HG03378 (cell line): ENCODE data around the gene CAMK1D.

Experiments used
- ATAC-seq: cut with Tn5 transposase; IDR thresholded peaks from one replicate; pipeline ENCODE4 v1.9.1; 2021; ENCODE audit warnings: mild to moderate bottlenecking, moderate library complexity; ENCODE audit not compliant: unreplicated experiment

Gene CAMK1D

DNA sequence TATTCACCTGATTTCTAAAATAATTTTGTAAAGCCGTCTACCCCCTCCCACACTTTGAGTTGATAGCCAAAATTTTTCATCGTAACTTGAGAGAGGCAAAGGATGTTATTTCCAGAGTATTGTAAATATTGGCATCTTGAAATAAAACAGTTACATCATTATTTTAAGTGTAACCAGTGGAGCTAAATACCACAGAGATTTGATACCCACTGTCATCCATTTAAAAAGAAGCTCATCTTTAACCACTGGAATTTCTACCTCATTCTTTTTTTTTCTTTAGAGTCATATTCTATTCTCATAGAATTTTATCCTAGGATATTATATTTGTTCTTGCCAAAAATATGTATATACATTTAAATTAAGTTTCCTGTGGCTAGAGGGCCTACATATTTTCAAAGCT is 48.6 kb downstream of the CAMK1D start:
- ATAC-seq, result no peak

DNA sequence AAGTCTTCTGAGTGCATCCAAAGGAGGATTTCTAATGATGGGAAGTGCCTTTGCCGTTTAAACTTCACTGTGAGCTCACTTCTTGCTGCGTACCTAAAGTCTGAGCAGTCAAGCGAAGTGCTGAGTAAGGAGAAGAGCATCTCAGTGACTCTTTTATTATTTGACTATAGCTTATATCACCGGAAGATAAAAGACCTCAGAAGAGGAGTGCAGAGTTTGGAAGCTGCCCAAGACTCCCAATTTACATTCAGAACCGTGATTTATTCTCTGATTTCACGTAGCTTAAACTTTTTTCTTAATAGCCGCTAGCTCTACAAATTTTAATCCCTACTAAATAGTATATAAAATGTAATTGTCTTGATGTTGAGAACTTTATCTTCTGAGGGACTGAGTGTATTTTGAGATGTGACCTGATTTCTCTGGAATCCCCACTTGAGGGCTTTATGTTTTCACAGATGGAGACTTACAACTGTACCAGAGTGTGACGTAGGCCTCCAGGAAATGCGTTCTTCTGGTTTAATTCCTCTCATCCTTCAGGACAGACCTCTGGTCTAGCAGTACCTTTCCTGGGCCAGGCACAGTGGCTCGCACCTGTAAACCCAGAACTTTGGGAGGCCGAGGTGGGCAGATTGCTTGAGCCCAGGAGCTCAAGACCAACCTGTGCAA is 51.1 kb downstream of the CAMK1D start:
- no peak for ATAC-seq

DNA sequence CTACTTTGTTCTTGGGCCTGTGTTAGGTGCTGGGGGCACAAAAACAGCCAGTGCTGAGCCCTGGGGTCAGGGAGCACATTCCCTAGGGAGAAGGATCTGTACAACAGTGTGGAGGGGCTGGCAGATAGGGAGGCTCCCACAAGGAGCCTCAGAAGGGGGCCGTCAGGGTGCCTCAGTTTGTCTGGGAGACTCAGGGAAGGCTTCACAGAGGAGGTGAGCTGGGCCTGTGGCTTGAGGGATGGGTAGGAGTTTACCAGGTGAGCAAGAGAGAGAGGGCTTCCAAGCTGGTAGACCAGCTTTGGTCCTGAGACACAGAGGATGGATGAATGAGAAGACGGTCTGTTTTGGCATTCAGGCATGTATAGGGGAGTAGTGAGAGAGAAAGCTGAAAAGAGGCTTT is 52.1 kb downstream of the CAMK1D start:
- ATAC-seq, result no peak

DNA sequence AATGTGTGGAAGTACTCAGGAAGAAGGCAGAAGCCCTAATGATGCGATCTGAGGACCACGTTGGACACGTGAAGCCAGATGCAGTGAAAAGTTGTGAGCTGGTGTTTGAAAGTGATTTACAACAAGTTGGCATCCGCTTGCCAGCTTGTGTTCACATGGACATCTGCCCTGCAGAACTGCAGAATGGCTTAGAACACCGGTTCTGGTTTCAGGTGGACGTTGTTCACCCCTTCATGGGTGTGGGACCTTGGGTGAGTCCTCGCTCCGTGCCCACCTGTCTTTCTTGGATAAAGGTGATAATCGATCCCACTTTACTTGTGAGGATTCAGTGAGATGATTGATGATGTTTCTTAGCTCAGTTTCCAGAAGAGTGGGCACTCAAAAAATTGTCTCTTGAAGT is 53.8 kb downstream of the CAMK1D start:
- ATAC-seq, result no peak

DNA sequence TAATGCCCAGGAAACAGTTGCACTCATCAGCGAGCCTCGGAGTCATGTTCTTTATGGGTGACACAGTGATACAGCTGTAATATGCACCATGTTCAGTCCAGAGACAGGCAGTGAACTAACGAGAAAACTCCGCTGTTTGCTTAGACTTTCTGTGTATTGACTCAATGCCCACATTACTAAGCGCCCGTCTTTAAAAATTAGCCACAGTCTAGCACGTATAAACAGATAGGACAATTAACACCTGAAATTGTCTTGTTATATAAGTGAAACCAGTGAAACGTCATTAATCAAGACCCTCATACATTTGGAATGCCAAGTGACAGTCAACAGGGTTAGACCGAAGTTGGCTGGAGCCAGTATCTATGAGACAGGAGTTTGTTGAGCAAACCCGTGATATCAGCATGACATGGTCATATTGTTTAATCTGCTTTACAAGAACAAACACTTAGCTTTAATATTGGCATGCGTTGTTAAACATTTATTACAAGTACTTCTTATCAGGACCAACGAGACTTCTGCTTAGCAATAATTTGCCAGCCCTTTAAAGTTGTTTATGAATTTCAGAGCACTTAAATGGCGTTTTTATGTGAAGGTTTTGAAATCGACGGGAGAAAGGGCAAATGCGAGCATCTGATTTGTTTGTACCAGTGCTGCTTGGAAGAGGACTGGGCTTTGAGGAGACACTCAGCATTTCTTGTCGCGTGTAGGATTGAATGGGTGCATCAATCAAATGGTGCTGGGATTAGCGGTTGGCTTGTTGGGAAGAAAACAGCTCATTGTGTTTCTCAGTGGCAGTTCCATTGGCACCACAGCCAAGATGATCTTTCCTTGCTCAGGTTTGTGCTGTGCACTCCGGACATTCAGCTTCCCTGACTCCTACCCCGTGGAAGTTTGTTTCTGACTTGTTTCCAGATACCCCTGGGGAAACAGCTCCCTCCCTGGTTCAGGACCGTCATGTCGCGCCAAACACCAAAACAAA is 56.3 kb downstream of the CAMK1D start:
- no peak for ATAC-seq

DNA sequence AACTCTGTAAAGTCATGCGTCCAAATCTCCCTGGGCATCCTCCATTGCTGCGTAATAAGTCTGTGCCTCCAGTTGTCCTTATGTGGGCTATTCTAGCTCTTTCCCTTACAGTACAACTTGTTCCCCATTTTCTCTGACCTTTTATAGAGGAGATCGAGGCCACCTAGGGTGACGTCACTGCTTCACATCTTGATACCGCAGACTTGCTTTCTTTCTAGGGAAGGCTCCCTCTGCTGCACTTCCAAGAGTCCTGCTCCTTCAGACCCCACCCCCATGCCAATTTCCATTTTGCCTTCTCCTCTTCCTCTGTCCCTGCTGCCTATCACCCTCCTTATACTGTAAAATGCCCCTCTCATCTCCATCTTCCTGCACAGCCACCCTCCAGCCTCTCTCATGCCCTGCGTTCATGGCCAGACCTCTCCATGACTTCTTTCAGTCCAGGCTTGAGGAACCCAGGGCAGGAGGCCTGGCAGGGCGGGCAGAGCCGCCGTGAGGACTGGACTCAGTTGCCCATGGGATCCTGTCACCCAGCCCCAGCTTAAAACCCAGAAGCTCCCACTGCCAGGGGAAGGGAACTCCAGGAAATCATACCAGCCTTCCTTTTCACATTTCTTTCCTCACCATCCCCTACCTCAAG is 57.5 kb downstream of the CAMK1D start:
- ATAC-seq, result no peak

DNA sequence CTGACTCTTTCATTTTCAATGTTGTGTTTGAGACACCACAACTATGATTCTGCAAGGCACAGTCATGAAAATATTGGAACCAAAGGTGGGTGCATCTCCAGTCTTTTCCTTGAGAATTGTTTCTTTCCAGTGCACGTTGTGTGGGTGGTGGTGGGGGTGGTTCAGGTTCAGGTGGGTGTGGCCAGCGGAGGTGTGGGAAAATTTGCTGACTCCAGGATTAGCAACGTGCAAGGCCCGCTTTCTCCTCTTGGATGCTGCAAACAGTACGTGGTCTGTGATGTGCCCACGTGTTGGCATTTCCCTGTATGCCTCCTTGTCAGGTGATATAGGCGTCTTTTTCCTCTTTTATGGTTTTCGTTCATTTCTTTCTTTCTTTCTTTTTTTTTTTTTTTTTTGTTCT is 59.1 kb downstream of the CAMK1D start:
- no peak for ATAC-seq

DNA sequence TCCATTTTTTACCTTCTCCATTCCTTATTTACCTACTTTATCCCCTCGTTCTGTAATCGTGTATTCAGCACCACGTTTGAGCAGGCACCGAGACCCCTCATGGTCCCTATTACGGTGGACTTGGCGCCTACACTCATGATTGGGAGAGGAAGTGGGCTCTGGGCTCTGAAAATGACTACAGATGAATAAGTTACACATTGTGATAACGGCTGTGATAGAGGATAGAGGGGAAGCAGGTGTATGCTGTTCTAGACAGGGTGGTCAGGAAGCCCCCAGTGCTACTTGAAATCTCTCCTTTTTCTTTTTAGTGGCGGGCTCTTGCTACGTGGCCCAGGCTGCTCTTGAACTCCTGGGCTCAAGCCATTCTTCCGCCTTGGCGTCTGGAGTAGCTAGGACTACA is 59.8 kb downstream of the CAMK1D start:
- ATAC-seq, result no peak

DNA sequence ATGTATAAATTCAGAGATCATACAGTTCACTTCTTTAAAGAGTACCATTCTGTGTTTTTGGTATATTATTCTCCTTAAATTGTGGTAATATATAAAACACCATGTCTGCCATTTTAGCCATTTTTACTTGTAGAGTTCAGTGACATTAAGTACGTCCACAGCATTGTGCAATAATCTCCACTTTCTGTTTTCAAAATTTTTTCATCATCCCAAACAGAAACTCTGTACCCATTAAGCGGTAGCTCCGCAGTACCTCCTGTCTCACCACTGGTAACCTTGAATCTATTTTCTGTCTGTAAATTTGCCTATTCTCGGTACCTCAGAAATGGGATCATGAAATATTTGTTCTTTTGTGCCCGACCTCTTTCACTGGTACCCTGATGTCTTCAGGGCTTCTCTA is 60.3 kb downstream of the CAMK1D start:
- ATAC-seq, result no peak

DNA sequence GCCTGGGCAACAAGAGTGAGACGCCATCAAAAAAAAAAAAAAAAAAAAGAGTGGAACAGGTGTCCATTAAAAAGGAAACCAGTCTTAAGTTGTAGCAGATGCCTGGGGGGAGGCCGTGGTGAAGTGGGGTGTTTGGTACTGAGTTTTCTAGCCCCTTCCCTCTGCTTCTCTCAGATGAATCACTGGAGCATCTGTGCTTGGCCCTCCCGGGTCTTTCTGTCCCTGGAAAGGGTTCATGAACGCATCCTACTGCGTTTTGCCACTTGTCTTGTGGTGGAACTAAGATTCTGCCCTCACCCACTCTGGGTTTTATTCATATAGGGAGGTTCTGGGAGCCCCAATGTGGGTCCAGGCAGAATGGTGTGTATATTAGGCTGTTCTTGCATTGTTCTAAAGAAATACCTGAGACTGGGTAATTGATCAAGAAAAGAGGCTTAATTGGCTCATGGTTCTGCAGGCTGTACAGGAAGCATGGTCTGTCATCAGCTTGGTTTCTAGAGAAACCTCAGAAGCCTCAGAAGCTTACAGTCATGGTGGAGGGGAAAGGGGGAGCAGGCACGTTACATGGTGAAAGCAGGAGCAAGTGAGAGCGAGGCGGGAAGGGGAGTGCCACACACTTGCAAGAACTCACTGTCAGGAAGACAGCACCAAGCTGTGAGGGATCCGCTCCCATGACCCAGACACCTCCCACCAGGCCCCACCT is 63.5 kb downstream of the CAMK1D start:
- ATAC-seq, result no peak

DNA sequence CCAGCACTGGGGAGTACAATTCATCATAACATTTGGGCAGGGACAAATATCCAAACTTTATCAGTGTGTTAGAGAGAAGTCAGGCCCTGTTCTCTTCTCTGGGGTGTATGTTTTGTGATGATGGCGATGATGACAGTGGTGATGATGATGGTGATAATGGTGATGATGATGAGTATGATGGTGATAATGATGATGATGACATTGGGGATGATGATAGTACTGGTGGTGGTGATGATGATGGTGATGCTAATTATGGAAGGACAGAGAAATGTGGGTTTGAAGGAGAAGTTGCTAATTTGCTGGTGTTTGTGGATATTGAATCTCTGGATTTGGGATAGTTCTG is 64.0 kb downstream of the CAMK1D start:
- ATAC-seq, result no peak

DNA sequence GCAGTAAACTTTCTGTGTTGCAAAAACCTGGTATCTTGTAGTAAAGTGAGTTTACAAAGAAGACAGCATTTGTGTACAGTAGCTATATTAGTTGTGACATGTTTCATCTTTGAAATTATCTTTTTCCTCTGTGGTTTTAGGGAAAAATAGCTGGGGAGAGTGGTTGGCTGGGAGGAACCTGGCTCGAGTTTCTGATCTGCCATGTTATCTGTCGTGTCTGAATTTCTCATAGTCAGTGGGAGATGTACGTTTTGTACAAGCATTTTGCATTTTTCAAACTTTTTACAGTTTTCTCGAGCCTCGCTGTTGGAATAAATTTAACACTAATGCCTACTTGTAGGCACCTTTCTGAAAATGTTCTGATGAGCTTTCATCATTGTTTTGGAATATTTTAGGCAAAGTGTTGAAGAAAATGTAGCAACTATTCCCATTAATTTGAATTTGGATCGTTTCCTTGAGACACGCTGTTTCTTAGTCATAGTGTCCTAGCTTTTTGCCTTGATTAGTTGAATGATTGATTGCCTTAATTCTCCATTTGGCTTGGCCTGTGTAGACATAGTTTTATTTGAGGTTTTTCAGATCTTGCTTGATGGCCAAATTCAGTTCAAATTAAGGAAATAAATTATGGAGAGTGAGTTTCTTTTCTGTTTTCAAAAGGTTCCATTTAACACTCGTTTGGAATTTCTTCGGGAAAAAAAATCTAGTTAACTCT is 65.1 kb downstream of the CAMK1D start:
- ATAC-seq, result no peak

DNA sequence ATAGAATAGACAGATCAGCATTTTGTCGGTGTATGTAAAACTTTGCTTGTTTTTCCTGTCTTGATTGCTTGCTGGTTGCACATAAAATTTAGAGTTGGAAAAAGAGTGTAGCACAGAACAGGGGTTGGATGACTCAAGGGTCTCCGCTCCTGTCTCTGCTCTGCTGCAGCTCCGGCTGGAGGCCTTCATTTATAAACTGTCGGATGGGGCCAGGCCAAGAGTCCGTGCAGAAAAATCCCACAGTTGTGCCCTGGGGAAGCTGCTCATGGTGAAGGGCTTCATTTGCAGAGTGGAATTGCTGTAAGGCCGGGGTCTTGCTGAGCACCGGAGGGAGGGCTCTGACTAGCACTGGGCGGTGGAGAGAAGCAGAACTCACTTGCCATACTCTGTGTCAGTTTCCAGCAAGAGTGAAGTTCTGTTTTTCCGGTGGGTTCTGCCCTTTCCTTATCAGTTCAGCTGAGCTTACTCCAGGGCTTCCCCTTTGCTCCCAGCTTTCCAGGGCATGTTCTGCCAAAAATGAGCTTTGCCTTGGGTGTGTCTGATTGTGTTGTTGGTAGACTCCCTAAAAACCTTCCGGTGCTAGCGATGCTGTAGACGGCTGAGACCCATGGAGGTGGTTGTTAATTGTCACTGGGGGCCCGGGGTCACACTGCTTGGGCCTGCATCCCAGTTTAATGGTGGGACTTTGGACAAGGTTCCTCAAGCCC is 67.2 kb downstream of the CAMK1D start:
- no peak for ATAC-seq

DNA sequence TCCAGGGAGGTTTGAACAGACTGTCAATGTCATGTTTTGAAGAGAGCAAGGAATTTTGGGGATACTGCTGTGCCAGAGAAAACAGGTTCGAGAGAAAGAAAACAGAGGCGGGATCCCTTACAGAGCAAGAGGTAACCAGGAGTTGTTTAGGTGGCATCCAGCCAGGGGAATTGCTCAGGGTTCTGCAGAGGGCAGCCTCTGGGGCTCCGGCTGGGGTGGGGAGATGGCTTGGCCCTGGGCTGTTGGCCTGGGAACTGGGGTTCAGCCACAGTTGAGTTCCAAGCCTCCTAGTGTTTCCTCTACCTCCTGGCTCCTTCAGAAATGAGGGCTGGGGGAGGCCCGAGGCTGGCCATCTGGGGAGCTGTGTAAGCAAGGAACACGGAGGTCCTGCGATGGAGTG is 68.0 kb downstream of the CAMK1D start:
- no peak for ATAC-seq

DNA sequence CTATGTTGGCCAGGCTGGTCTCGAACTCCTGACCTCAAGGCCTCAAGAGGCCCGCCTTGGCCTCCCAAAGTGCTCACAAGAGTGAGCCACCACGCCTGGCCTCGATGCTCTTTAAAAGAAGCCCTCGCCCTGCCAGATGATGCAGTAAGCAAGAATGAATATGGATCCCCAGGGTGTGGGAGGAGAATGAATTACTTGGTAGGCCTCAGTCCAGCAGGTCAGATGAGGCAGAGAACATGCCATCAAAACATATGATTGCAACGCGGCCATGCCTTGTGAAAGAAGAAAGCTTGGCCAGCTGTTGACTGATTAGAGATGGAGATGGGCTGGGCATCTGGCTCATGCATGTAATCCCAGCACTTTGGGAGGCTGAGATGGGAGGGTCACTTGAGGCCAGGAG is 68.7 kb downstream of the CAMK1D start:
- no peak for ATAC-seq

DNA sequence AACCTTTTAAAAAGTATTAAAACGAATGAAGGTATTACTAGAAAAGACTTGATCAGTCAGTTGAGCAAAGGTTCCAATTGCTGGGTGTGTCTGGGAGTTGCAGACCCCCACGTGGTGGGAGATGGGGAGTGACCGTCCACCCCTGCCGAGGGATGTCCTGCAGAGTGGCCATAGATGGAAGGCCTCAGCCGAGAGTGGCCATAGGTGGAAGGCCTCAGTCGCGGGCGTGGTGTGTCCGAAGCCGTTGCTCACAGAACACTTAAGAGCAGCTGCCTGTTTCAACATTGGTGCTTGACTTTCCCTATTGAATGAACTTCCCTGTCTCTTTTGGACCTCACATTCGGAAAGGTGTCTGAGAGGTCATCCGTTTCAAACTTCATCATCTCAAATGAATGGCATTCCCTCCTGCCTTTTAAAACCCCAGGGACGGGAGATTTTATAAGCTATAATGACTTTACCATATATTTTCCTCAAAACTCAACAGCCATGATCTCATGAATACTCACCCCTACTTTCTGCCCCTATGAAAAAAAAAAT is 69.4 kb downstream of the CAMK1D start:
- no peak for ATAC-seq

DNA sequence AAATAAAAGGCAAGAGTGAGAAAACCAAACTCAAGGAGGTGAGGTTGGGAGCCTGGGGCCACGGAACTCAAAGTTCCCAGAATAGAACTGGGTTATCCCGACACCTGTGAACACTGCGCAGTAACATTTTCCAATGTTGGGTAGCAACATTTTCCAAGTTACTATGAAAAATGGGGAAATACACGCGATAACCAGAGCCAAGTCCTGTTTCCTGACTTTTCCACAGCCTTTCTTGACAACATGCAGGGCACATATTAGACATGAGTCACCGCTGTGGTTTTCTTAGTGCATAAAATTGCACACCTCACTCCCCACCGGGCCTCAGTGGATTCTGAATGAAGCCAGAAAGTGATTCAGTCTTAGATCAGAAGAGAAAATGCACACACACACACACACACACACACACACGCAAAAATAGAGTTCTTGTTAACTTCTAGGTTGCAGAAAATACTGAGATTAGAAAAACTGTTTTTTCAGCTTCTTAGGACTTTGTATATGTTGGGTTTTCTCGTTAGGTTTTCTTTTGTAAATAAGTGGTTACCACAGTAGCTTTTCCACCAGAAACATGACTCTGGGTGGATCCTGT is 70.0 kb downstream of the CAMK1D start:
- ATAC-seq, result no peak

DNA sequence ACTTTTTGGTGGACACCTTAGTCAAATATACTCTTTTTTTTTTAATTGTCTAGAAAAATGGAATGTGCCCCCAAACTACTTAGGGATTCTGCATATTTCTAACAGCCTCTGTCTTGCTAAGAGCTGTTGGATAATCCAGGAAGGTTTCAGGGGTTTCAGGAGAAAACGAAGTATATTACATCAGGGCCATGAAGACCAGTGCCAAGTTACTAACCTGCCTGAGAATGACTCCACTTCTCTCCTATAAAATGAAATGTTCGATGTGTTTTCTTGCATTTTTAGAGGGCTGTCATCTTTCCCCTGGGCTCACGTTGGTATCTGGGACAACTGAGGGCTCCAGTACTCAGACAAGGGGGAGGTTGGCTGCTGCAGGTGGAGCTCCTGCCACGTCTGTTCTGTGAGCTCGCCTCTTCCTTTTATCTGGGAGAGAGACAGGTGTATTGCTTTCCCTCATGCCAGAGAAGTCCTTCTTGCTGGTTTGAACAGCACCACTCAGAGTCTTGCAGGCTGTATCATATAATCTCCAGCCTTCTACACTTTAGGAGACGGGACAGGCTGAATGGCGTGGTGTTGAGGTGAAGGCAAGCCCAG is 71.3 kb downstream of the CAMK1D start:
- ATAC-seq, result no peak

DNA sequence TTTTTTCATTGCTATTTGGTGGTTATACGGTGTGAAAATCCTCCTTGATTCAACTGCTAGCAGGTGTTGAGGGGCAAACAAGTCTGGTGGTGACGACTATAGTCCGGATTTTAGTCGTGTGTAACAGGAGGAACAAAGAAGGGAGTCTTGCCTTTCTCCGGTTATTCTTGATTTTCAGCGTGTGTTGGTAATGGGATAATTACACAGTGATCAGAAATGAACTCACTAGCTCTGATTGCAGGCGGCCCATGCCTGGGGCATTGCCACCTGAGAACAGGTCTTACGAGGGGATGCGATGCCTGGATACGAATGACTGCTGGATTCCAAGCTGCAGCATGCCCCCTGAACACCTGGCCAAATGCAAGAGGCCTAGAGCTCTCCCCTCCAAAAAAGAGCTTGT is 72.8 kb downstream of the CAMK1D start:
- ATAC-seq, result no peak
